HG03159 (cell line): ENCODE results near the gene RPS6KA2.

Experiments used
- ATAC-seq: cut with Tn5 transposase; IDR thresholded peaks from one replicate; pipeline ENCODE4 v1.9.1; 2021; ENCODE audit warnings: mild to moderate bottlenecking, moderate library complexity; ENCODE audit not compliant: unreplicated experiment

RPS6KA2 gene

DNA sequence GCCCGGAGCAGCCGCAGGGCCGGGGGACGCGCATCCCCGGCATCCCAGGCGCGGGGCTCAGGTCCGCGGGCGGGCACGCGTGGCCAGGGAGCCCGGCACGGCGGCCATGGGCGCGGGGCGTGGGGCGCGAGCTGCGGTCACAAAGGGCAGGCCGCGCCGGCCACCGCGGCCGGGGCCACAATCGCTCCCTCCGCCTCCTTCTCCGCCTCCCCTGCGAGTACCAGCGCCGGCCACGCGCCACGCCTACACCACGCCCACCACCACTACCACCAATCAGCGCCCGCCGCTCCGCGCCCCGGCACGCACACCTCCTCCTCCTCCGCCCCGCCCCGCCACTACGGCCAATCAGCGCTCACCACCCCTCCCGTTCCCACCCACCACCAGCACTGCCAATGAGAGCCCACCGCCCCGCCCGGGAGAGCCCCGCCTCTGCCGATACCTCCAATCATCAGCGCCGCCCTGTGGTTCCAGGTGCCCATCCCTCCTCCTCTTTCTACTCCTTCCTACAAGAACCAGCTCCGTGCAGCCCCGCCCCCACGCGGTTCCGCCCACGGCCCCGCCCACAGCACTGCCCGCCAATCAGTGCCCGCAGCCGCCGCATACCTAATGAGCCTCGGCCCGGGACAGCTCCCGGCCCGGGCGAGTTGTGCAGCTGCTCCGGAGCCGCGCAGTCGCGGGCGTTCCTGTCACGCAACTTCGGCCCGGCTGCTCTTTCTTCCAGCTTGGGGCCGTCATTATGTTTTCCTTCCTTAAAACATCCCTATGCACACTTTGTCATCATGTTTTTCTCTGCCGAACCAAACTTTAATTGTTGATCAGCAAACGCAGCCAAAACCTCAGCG lies at the start of gene RPS6KA2:
Gene RPS6KA2, minus strand, starts transcription at position 219 of the 842 bp plus-strand sequence. CDS start 232 bp downstream, outside the sequence.
- ATAC-seq, result peak; percentile 88

DNA sequence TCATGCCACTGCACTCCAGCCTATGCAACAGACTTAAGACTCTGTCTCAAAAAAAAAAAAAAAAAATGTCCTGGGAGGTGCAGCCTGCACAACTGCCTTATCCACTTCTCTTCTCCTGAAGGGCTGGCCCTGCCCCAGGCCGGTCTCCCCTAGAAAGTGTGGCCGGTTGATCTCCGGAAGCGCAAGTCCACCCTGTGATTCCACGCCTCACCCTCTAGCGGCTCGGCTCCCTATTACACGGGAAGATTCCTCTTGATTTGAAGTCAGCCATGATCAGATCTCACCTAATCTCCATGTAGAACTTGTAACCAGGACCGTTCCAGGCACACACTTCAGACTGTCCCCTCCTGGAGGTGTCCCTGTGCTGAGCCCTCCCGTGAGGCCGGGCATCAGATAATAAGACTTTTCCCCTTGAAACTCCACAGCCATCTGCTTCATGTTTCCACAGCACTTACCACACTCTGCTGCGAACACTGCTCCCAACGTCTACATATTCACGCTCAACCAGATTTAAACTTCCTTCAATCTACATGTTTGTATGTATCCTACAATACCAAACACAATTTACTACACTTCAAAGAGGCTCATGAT lies 49.3 kb upstream of the RPS6KA2 start:
- no peak for ATAC-seq

DNA sequence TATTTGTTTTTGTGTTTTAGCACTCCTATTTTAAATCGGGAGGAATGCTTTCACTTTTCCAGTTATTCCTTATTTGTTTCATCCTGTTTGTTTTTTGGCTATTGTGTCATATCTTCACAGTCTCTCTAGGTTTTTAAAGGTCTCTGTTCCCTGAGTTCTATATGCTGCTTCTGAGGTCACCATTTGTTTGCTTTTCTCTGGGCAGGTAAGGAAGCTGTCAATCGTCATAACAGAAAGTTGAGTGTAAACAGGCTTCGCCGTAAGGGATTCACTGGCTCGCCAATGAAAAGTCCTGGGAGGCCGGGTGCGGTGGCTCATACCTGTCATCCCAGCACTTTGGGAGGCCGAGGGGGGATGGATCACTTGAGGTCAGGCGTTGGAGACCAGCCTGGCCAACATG lies 48.7 kb upstream of the RPS6KA2 start:
- ATAC-seq, result no peak

DNA sequence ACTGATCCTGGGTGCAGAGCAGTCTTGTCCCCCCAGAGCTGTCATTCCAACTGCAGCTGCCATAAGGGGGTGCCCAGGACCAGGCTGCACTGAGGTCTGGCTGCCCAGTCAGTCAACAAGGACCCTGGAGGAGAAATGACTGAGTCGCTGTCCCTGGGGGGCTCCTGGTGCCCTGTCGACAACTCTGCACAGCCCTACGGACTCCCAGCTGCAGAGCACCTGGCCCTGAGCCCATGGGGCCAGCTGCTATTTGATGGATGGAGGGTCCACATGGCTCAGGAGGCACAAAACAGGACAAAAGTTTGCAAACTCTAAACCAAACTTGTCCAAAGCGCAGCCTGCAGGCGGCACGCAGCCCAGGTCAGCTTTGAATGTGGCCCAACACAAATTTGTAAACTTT lies 46.3 kb upstream of the RPS6KA2 start:
- ATAC-seq, result no peak

DNA sequence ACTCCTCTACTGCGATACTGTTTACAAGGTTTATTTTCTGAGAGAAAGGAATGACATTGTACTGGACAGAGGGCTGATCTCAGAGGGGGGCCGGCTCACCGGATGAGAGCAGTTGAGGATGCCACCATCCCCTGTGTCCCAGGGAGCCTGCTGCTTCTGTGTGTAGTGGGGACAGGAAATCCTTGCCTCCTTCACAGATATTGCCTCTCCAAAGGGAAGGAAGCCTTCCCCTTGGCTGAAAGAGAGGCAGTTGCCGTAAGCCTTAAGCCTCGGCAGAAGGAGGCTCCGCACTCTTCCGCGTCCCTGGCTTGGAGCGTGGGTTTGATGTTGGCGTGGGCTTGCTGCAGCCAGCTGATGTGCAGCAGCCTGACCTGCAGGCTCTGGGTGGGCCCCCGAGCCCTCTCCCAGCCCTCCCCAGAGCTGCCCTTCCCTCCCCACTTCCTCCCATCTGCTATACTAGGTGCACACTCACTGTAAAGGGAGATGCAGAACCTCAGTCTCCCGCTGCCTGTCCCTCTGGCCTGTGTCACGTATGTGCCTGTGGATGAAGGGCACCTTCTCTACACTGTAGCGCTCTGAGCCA lies 45.7 kb upstream of the RPS6KA2 start:
- ATAC-seq, result no peak

DNA sequence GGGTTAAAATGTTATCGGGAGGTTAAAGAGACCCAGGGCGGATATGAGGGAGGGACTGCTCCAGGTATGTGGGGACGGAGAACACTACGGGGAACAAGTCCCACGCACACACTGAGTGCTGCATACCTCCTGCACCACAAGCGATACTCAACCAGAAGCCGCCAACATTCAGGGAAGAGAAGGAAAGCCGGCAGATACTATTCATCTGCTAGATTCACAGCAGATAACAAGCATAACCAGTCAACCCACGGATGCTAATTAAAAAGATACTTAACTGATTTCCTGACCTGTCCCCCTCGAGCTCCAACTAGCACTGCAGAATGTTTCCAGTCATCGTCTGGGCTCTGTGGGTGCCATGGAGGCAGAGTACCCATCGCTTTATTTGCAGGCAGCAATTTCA lies 45.1 kb upstream of the RPS6KA2 start:
- ATAC-seq, result no peak

DNA sequence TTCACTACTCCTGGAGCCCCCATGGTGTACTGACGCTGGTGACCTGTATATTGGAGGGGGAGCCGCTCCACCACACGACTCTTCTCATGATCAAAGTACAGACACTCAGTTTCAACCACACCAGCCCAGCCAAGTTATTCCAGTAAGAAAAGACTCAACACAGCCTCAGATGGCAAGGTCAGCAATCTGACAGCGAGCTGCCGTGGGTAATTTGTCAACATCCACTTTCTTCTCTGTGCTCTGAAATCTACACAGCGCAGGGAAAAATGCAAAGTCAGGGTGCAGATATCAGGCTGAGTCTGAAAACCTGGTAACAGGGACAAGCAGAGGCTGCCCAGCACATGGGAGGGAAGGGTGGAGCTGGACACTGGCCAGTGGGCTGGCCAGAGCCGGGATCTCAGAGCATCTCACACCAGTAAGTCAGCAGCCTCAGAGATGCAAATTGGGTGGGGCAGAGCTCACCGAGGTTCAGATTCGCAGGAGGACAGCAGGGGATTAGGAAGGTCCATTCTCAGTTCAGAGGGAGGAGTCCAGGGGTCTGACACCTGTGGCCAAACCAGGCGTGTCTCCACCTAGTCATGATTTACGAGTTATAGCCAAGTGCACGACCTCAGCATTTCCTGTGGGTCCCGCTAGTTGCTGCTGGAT lies 44.5 kb upstream of the RPS6KA2 start:
- ATAC-seq, result no peak

DNA sequence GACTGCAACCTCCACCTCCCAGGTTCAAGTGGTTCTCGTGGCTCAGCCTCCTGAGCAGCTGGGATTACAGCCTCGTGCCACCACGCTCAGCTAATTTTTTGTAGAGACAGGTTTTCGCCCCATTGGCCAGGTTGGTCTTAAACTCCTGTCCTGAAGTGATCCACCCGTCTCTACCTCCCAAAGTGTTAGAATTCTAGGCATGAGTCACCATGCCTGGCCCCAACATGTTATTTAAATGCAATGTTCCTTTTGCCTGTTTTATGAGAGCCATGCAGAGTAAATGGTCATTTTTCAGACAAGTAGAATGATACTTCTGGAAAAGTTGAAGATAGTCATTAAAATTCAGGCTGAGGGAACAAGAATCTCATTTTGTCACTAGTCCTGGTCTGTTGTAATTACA lies 43.8 kb upstream of the RPS6KA2 start:
- no peak for ATAC-seq

DNA sequence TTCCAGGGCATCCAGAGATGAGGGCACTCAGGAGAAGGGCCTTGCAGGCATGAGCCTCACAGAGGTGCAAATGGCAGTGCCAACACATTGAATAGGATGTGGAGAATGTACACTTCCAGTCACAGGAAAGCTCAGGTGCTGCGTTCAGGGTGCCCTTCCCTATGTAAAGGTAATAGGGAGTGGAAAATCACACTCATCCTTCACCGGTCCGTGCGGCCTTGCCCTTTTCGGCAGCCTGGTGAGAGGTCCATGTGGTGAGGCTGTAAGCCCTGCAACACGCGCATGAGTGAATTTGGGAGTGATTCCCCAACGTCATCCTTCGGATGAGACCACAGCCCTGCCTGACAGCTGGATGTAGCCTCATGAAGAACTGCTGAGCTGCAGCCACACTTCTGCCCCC lies 43.0 kb upstream of the RPS6KA2 start:
- no peak for ATAC-seq

DNA sequence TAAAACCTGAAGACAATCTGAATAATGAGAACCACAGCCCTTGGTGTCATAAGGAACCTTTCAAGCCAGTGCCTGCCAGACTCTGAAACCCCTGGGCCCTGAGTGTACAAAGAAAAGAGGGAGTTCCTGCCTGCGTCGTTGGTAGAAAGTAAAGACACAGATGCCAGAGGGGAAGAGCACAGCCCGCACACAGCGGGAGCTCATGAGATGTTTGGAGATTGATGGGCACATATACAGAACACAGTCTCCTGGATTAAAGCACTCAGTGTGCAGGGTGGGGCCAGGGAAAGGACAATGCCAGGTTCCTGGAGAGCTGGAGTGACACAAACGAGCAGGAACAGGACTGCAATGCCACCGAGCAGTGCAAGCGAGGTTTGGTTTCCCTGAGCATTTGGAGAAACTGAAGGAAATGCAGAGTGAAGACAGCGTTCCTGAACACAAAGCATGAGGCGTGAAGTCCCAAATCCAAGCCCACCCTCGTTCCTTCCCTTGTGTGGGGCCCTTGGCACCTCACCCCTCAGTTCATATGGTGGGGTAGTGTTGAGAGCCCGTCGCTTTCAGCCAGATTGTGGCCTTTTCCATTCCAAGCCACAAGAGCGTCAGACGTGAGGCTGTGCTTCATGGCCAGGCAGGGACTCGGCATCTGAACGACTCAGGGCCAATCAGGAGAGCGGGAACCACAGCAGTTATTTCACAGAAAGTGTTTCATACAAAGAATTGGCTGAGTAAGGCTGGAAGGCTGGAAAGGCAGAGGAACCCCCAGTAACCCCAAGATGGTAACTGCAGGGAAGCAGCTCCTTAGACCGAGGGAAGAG lies 41.0 kb upstream of the RPS6KA2 start:
- no peak for ATAC-seq

DNA sequence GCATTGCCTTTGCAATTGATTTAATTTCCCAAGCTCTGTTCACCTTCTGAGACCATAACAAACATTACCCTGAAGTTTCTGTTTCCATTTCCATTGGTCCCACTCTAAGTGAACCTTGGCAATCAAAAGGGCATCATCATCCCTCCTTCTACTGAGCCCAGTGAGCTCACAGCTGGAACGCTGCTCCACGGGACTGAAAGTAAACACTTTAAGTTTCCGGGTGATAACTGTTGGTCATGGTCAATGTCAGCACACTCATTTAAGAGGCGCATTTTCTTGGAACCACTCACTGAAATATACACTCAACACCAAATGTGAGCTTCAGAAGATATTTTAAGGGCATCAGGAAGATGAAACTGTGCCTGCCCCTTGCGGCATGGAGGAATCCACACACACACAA lies 37.1 kb upstream of the RPS6KA2 start:
- ATAC-seq, result no peak

DNA sequence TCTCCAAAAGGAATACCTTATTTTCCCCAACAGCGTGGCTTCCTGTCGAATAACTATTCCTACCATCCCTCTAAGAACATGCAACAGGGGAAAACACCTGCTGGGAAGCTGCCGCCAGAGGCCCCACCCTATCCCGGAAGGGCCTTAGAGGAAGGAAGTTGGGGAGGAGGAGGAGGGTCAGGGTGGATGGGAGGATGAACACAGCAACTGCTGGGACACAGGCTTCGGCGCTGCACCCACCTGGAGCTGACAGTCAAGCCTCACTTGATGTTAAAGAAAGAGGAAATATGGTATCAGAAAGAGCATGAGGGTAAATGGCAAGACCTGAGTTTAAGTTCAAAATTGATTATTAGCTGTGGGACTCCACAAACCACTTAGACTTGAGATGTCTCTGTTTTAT lies 36.5 kb upstream of the RPS6KA2 start:
- no peak for ATAC-seq

DNA sequence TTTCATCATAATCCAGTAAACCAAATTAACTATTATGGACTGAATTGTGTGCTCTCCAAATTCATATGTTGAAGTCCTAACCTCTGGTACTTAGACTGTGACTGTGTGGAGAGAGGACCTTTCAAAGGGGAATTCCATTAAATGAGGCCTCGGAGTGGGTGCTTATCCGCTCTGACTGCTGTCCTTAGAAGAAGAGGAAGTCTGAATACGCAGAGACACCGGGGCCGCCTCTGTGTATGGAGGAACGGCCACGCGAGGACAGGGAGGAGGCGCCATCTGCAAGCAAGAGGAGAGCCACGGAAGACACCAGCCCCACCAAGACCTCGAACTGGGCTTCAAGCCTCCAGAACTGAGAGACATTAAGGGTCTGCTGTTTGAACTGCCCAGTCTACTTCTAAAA lies 35.6 kb upstream of the RPS6KA2 start:
- no peak for ATAC-seq

DNA sequence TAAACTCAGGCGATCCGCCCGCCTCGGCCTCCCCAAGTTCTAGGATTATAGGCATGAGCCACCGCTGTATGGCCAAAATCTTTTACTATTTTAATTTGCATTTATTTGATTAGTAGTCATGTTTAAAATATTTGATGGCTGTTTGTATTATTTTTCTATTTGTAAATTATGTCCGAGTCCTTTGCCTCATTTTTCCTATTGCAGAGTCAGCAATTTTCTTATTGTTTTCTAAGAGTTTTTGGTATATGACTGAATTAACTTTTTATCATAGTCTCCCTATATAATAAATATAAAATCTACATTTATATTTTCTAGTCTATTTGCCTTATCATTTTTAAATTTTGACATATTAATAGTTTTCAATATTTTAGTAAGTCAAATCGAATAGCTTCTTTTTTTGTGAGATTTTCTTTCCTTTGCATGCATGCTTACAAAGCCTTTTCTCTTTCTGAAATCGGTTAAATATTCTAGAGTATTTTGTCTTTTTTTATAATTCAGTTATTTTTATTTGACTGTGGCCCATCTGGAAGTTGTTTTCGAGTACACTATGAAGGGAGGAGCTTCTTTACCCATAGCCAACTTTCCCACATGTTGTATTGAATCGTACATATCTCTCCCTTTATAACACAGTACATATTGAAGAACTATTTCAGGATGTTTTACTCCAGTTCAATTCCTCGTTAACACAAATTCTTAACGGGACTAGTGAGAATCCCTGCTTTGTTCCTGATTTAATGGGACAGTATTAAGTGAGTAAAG lies 34.5 kb upstream of the RPS6KA2 start:
- ATAC-seq, result no peak

DNA sequence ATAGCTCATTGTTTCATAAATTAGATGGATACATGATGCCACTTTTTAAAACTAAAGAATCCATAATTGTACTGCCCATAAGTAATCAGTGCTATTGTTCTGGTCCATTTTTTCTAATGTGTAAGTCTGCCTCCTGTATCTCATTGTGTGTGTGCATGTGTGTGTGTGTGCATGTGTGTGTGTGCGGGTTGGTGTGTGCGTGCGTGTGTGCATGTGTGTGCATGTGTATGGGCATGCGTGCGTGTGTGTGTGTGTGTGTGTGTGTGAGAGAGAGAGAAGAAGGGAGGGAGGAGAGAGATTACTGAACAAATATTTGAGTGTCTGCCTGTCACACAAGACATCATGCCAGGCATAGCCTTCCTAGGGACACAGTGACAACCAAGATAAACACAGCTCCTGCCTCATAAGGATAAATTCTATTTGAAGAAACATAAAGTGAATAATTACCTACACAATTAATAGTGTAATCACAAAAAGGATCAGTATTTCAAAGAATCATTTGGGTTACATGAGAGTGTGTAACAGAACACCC lies 33.2 kb upstream of the RPS6KA2 start:
- ATAC-seq, result no peak

DNA sequence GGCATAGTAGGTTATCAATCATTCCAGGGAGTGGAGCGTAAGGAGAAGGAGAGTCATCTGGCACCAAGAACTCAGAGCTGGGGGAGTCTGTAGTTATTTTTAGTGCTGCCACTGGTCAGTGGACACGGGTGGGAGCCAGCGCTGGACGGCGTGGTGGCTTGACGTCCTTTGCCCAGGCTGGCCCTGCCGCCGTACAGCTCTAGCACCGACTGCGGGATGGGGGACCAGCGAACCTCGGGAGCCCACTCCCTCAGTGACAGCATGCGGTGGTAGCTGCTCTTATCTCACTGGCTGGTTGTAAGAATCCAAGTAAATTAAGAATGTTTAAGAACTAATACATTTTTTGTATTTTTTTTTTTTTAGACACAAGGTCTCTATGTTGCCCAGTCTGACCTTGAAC lies 32.5 kb upstream of the RPS6KA2 start:
- no peak for ATAC-seq

DNA sequence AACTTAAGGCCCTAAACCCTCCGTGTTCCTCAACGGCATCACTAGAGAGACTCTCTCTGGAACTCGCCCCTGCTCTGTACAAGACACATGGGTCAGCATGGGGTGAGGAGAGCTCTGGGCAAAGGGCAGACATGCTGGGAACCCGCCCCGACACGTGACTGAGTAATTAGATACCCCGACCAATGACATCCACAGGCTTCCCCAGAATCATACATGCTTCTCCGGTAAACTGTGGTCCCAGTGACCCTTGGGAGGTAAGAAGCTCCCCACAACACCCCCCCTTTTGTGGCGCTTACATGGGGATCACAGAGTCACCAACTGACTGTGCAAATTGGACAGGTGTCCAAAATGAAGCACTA lies 31.7 kb upstream of the RPS6KA2 start:
- no peak for ATAC-seq

DNA sequence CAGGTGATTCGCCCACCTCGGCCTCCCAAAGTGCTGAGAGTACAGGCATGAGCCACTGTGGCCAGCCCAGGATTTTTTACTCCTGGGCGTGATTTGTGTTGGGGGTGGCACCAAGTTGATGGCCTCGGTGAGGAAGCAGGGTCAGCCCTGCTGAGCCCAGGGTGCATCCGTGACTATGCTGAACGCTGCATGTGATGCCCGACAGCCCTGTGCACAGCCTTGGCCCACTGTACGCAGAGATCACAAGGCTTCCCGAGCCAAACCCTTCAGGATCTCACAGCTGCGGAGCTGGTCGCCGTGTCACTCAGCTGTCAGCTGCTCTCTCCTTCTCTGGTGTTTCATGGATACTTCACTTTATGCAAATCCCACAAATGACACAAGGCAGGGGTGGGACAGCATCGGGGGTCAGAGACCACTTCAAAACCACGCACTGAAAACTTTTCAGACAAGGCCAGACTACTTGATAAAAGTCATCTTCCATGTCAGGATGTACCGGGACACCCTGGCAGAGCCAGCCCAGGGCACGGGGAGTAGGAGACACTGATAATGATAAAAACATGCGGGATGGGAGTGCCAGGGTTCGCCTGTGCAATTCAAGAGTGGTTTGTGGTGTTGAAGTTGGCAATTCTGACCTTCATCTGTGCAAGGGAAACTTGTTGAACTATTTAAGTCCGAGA lies 31.2 kb upstream of the RPS6KA2 start:
- no peak for ATAC-seq

DNA sequence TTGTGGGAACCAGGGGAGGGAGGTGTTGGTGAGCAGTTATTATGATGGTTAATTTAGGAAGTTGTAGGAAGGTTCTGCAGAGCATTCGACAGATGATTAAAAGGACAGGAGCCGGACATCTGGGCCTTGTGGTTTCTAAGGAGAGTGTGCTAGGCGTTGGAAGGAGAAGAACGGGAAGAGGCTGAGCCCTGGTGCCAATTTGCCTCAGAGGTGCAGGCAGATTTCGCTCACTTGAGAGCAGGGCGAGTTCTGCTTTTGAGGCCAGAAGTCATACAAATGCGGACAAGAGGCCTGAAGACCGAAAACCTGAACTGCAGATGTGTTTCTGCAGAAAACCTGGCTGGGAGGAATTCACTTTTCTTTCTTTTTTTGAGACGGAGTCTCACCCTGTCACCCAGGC lies 30.5 kb upstream of the RPS6KA2 start:
- ATAC-seq, result no peak
